IMR-90 (cell line): ENCODE measurements around the gene KRT4. TPM values are rescaled to one million over a fixed set of nuclear protein-coding genes. Genes with fewer than 3 reads are reported as not detected.

ENCODE experiments used
- ATAC-seq: fragments of 200-7000 bp; cut with Tn5 transposase; 2 replicates; pipeline ENCODE4 v1.9.1; 2020; ENCODE audit warnings: low read depth, mild to moderate bottlenecking, moderate library complexity
- BruUV-seq: library from RNA; stranded (reverse); fragments of 400-500 nt; replicated peaks from 2 replicates; lab custom pipeline; 2021; lab: Mats Ljungman, UMichigan
- CTCF ChIA-PET: fragments of 300-600 bp; formaldehyde crosslinking; extraction: SDS; loops from one replicate; lab custom pipeline; 2021; ENCODE audit warnings: antibody characterized with exemption; lab: Yijun Ruan, JAX
- POLR2A ChIA-PET: fragments of 300-600 bp; sonication (Branson Sonifier 250); formaldehyde crosslinking; loops from one replicate; lab custom pipeline; 2022; ENCODE audit warnings: antibody characterized with exemption; ENCODE audit not compliant: unreplicated experiment; lab: Charles Lee
- DNase-seq: peaks from one replicate; pipeline ENCODE4 v3.0.0; 2013
- H2AFZ ChIP-seq: replicated peaks from 2 replicates; pipeline ENCODE3; 2013; ENCODE audit warnings: low read length, mild to moderate bottlenecking; ENCODE audit not compliant: poor library complexity
- H2AK5ac ChIP-seq: 2 replicates; pipeline ENCODE4 v1.6.1; 2013; ENCODE audit warnings: low read depth, low read length, inconsistent platforms
- H2AK9ac ChIP-seq: replicated peaks from 2 replicates; pipeline ENCODE3; 2013; ENCODE audit warnings: mild to moderate bottlenecking, low read depth, low read length, moderate library complexity; ENCODE audit not compliant: poor library complexity
- H2BK120ac ChIP-seq: 2 replicates; pipeline ENCODE4 v1.6.1; 2013; ENCODE audit warnings: low read depth, low read length, inconsistent platforms
- H2BK15ac ChIP-seq: 3 replicates; pipeline ENCODE4 v1.6.1; 2013; ENCODE audit warnings: low read depth, low read length, inconsistent platforms
- H2BK20ac ChIP-seq: 2 replicates; pipeline ENCODE4 v1.6.1; 2013; ENCODE audit warnings: low read depth, mild to moderate bottlenecking, inconsistent platforms, low read length, moderate library complexity
- H2BK5ac ChIP-seq: 2 replicates; pipeline ENCODE4 v1.6.1; 2013; ENCODE audit warnings: mild to moderate bottlenecking, low read depth, low read length, inconsistent platforms; ENCODE audit not compliant: poor library complexity, severe bottlenecking
- H3K14ac ChIP-seq: replicated peaks from 2 replicates; pipeline ENCODE4 v1.6.1; 2013; ENCODE audit warnings: low read depth, low read length, inconsistent platforms
- H3K18ac ChIP-seq: 2 replicates; pipeline ENCODE4 v1.6.1; 2013; ENCODE audit warnings: low read depth, low read length, control low read depth
- H3K23ac ChIP-seq: 2 replicates; pipeline ENCODE4 v1.6.1; 2013; ENCODE audit warnings: low read depth, low read length, inconsistent platforms
- H3K27ac ChIP-seq: 2 replicates; pipeline ENCODE4 v1.5.1; 2013; ENCODE audit warnings: mild to moderate bottlenecking, control low read depth, low read length; ENCODE audit not compliant: insufficient read depth
- H3K27me3 ChIP-seq: 2 replicates; pipeline ENCODE4 v1.6.1; 2013; ENCODE audit warnings: low read length; ENCODE audit not compliant: control insufficient read depth, insufficient read depth
- H3K36me3 ChIP-seq: 2 replicates; pipeline ENCODE4 v1.6.1; 2013; ENCODE audit warnings: low read length, mixed read lengths; ENCODE audit not compliant: control insufficient read depth, insufficient read depth
- H3K4ac ChIP-seq: 2 replicates; pipeline ENCODE4 v1.6.1; 2013; ENCODE audit warnings: low read depth, low read length, inconsistent platforms
- H3K4me1 ChIP-seq: 2 replicates; pipeline ENCODE4 v1.6.1; 2013; ENCODE audit warnings: low read length, mixed read lengths; ENCODE audit not compliant: control insufficient read depth, insufficient read depth
- H3K4me2 ChIP-seq: 2 replicates; pipeline ENCODE4 v1.6.1; 2013; ENCODE audit warnings: low read depth, mild to moderate bottlenecking, control low read depth, low read length, moderate library complexity
- H3K4me3 ChIP-seq: 2 replicates; pipeline ENCODE4 v1.5.1; 2013; ENCODE audit warnings: low read depth, mild to moderate bottlenecking, control low read depth, low read length, moderate library complexity; ENCODE audit not compliant: insufficient read depth
- H3K56ac ChIP-seq: 2 replicates; pipeline ENCODE4 v1.6.1; 2013; ENCODE audit warnings: low read length, inconsistent platforms; ENCODE audit not compliant: insufficient read depth; ENCODE audit errors: extremely low read depth
- H3K79me1 ChIP-seq, 2 experiments: 2 replicates each; pipeline ENCODE4 v1.6.1; 2013; ENCODE audit warnings: low read length in 2 of 2, inconsistent platforms in 1 of 2, low read depth in 1 of 2
- H3K9ac ChIP-seq: 2 replicates; pipeline ENCODE4 v1.6.1; 2013; ENCODE audit warnings: low read depth, low read length, control low read depth
- H3K9me1 ChIP-seq: 2 replicates; pipeline ENCODE4 v1.6.1; 2013; ENCODE audit warnings: low read length, inconsistent platforms; ENCODE audit not compliant: insufficient read depth
- H3K9me3 ChIP-seq: 2 replicates; pipeline ENCODE4 v1.6.1; 2013; ENCODE audit warnings: low read length; ENCODE audit not compliant: control insufficient read depth, insufficient read depth
- H4K20me1 ChIP-seq: 2 replicates; pipeline ENCODE4 v1.6.1; 2013; ENCODE audit warnings: low read length, inconsistent platforms; ENCODE audit not compliant: insufficient read depth
- H4K5ac ChIP-seq: 2 replicates; pipeline ENCODE4 v1.6.1; 2013; ENCODE audit warnings: mild to moderate bottlenecking, low read depth, low read length, control low read depth
- H4K8ac ChIP-seq, 2 experiments: 2 replicates each; pipeline ENCODE4 v1.6.1; 2013; ENCODE audit warnings: low read depth in 2 of 2, low read length in 2 of 2, control low read depth in 1 of 2, inconsistent platforms in 1 of 2
- H4K91ac ChIP-seq: 2 replicates; pipeline ENCODE4 v1.6.1; 2013; ENCODE audit warnings: low read depth, low read length, inconsistent platforms; ENCODE audit not compliant: insufficient read depth
- CEBPB ChIP-seq: IDR thresholded peaks from 2 replicates; pipeline ENCODE4 v1.6.1; 2012; ENCODE audit warnings: low read depth, low read length, improper control_type of control experiment
- CTCF ChIP-seq: conservative IDR thresholded peaks from 2 replicates; pipeline ENCODE4 v1.5.1; 2012; ENCODE audit warnings: mild to moderate bottlenecking, low read depth, low read length, improper control_type of control experiment
- RAD21 ChIP-seq: IDR thresholded peaks from 2 replicates; pipeline ENCODE4 v1.6.1; 2012; ENCODE audit warnings: low read length, improper control_type of control experiment
- USF2 ChIP-seq: fragments of 150-350 bp; IDR thresholded peaks from 2 replicates; pipeline ENCODE4 v1.6.1; 2017; ENCODE audit warnings: mild to moderate bottlenecking, antibody characterized with exemption, low read length, low read depth
- WGBS, 2 experiments: methylation state at CpG; one replicate each; pipeline versions ENCODE4 v1.1.5 to v1.1.7; 2013; ENCODE audit warnings: missing lambda C conversion rate in 2 of 2; ENCODE audit not compliant: insufficient read length in 1 of 2; ENCODE audit errors: extremely low coverage in 2 of 2; 5-methylcytosine and 5-hydroxymethylcytosine counted together
- dilution Hi-C: fragments of 300-500 bp; cut with HindIII; formaldehyde crosslinking; loops from one replicate; pipeline ENCODE4 v1.14.3; 2018; ENCODE audit warnings: low sequenced_read_pairs; ENCODE audit not compliant: unreplicated experiment
- in situ Hi-C: fragments of 300-500 bp; cut with MboI; formaldehyde crosslinking; loops from 3 replicates; pipeline ENCODE4 v1.14.3; 2019; ENCODE audit warnings: low sequenced_read_pairs, inconsistent platforms, mixed read lengths
- intact Hi-C: fragments of 100-400 bp; cut with micrococcal nuclease; formaldehyde crosslinking; loops from 2 replicates; pipeline ENCODE4 v1.10.0; 2022
- polyA plus RNA-seq, 3 experiments: library from polyadenylated mRNA; depleted of rRNA; stranded (reverse); fragments of >200 nt; gene quantifications; 2 replicates each; pipeline ENCODE4 v1.2.3, GENCODE V29; 2012; ENCODE audit warnings: low replicate concordance in 1 of 3
- total RNA-seq: library from RNA; depleted of rRNA; stranded (reverse); fragments of >200 nt; gene quantifications from 2 replicates; pipeline ENCODE4 v1.2.3, GENCODE V29; 2012

Gene KRT4
- total and polyA plus RNA-seq, 2 of the 4 experiments (the other 2 are of a cell fraction), result under 0.01 to 0.07 TPM

GRCh38 chr12:52860102-52860823, 46.3 kb upstream of the KRT4 start:
- Histone ChIP-seq H3K4me3 (no peak overlapping the region), H3K4me2 (no peak overlapping the region), H2BK120ac (no peak overlapping the region), H3K4ac (no peak overlapping the region), H2BK20ac (no peak overlapping the region), H2AK9ac (no peak overlapping the region), H3K4me1 (no peaks in the 10 kb centered on the region), H3K27me3 (peaks cover 19% of the 10 kb centered on the region), H4K8ac (no peak overlapping the region), H2AK5ac (no peak overlapping the region), H3K23ac (no peak overlapping the region), H3K79me1 (no peaks in the 10 kb centered on the region), H4K20me1 (no peaks in the 10 kb centered on the region), H3K9ac (no peak overlapping the region), H2AFZ (no peak overlapping the region), H4K5ac (no peak overlapping the region), H3K9me1 (no peaks in the 10 kb centered on the region), H4K91ac (no peak overlapping the region), H3K56ac (no peak overlapping the region), H3K27ac (no peak overlapping the region), H3K36me3 (no peaks in the 10 kb centered on the region), H3K18ac (no peak overlapping the region), H3K14ac (no peak overlapping the region), H3K9me3 (no peaks in the 10 kb centered on the region), H2BK15ac (no peak overlapping the region), H2BK5ac (no peak overlapping the region)
- TF ChIP-seq USF2, result no peak
- no peak for TF ChIP-seq CTCF
- no peak for TF ChIP-seq RAD21
- TF ChIP-seq CEBPB, result peak; percentile 77
- no TSS peak for BruUV-seq
- intact Hi-C loops, result loop anchor here (10.0 kb wide), 1 partner anchor 135 kb away; no protein-coding TSS in a partner anchor
- POLR2A ChIA-PET, result no interaction called here
- peak; percentile 78 for ATAC-seq
- CTCF ChIA-PET, result interaction anchor here (0.6 to 0.7 kb wide), 2 partner anchors 10 kb away, joined by 3 read pairs; no protein-coding TSS in a partner anchor
- in situ Hi-C loops, result no loop called here
- peak; percentile 52 for DNase-seq
- dilution Hi-C loops, result no loop called here
- no CpG with 5 or more reads among the region's 6 CpGs for WGBS, 2 experiments
